Measurements from ENCODE around the gene SYP.
A peak's percentile ranks its signal among the peaks of the same experiment; 100 is the strongest.
"Not testable (repeated sequence)": the region's sequence is repeated elsewhere in the genome, so short reads cannot be mapped to it uniquely, and the experiment has no call there.

Gene SYP

GRCh38 chrX:49165901-49166881 is 33.8 kb downstream of the SYP start:
- peak; percentile 96 for DNase-seq

- DNase-seq = no peak
These were observed 35.2 kb downstream of the SYP start for GRCh38 chrX:49164589-49165360.

- DNase-seq = peak; percentile 84
These were observed 36.2 kb downstream of the SYP start for GRCh38 chrX:49163555-49164419.

GRCh38 chrX:49162620-49163019 is 37.4 kb downstream of the SYP start, which contains the start of gene MAGIX:
Gene MAGIX (plus strand): TSS chrX:49162758. CDS start chrX:49162890, 132 bp downstream.
- no peak for DNase-seq

- DNase-seq = no peak
These were observed 38.4 kb downstream of the SYP start for GRCh38 chrX:49161632-49162031.

- DNase-seq = no peak
These were observed 39.1 kb downstream of the SYP start for GRCh38 chrX:49160908-49161307.

- DNase-seq = no peak
These were observed 42.8 kb downstream of the SYP start for GRCh38 chrX:49157194-49157593.

- DNase-seq = peak; percentile 89
These were observed 43.8 kb downstream of the SYP start for GRCh38 chrX:49155900-49156837.

GRCh38 chrX:49155243-49155899 is 44.6 kb downstream of the SYP start:
- peak; percentile 55 for DNase-seq

- no peak for DNase-seq
These were observed 46.5 kb downstream of the SYP start for GRCh38 chrX:49153467-49153866.

- DNase-seq = not testable (repeated sequence)
These were observed 50.7 kb downstream of the SYP start for GRCh38 chrX:49149291-49149690.

- DNase-seq = not testable (repeated sequence)
These were observed 51.4 kb downstream of the SYP start for GRCh38 chrX:49148390-49149100.

- DNase-seq = no peak
These were observed 52.1 kb downstream of the SYP start for GRCh38 chrX:49147936-49148335.

- DNase-seq = no peak
These were observed 52.7 kb downstream of the SYP start for GRCh38 chrX:49147282-49147681.

- DNase-seq = not testable (repeated sequence)
These were observed 56.8 kb downstream of the SYP start for GRCh38 chrX:49143154-49143553.

GRCh38 chrX:49142264-49142663 is 57.7 kb downstream of the SYP start:
- DNase-seq = not testable (repeated sequence)

- no peak for DNase-seq
These were observed 60.3 kb downstream of the SYP start for GRCh38 chrX:49139713-49140112.

Data from NCI-H146 (cell line).